Activated CD8-positive, alpha-beta T cell treated with anti-CD3 and anti-CD28 coated beads for 36 hours (primary cell): ENCODE measurements around the gene KRTAP5-9. TPM values are rescaled to one million over a fixed set of nuclear protein-coding genes. Genes with fewer than 3 reads are reported as not detected.

Experiments
- ATAC-seq: fragments of 200-7000 bp; cut with Tn5 transposase; one replicate; pipeline ENCODE4 v1.10.0; 2021; ENCODE audit warnings: mild to moderate bottlenecking, moderate library complexity
- CTCF ChIA-PET: fragments of 350-600 bp; sonication (Branson Sonifier 250); formaldehyde crosslinking; loops from one replicate; lab custom pipeline; 2021; ENCODE audit warnings: antibody characterized with exemption; lab: Charles Lee
- POLR2A ChIA-PET: fragments of 350-600 bp; sonication (Branson Sonifier 250); formaldehyde crosslinking; loops from one replicate; lab custom pipeline; 2021; ENCODE audit warnings: antibody characterized with exemption; lab: Charles Lee
- DNase-seq: peaks from one replicate; pipeline ENCODE4 v3.0.0-alpha.2; 2020
- H3K27ac Mint-ChIP-seq: one replicate; pipeline ENCODE4 v1.8.0; 2021; ENCODE audit warnings: mild to moderate bottlenecking, mixed read lengths
- H3K27me3 Mint-ChIP-seq: one replicate; pipeline ENCODE4 v1.8.0; 2021; ENCODE audit warnings: mixed read lengths
- H3K36me3 Mint-ChIP-seq: one replicate; pipeline ENCODE4 v1.8.0; 2021; ENCODE audit warnings: low read depth, mixed read lengths
- H3K4me1 Mint-ChIP-seq: one replicate; pipeline ENCODE4 v1.8.0; 2021; ENCODE audit warnings: low read depth, mixed read lengths
- H3K4me3 Mint-ChIP-seq: one replicate; pipeline ENCODE4 v1.8.0; 2021; ENCODE audit warnings: mild to moderate bottlenecking, moderate library complexity, mixed read lengths
- H3K9me3 Mint-ChIP-seq: one replicate; pipeline ENCODE4 v1.8.0; 2021; ENCODE audit warnings: mixed read lengths
- intact Hi-C: fragments of 100-400 bp; cut with micrococcal nuclease; formaldehyde crosslinking; loops from one replicate; pipeline ENCODE4 v1.10.0; 2022
- total RNA-seq, 2 experiments: library from RNA; stranded (reverse); gene quantifications; one replicate each; pipeline ENCODE4 v1.2.3, GENCODE V29; 2021
- TF ChIP-seq, protein P1 (sequence below): fragments of 200-600 bp; IDR thresholded peaks from one replicate; pipeline ENCODE4 v1.8.0; 2022; ENCODE audit warnings: antibody characterized with exemption, mild to moderate bottlenecking

The KRTAP5-9 gene
- total RNA-seq, 2 experiments from 2014 or later: not detected

DNA sequence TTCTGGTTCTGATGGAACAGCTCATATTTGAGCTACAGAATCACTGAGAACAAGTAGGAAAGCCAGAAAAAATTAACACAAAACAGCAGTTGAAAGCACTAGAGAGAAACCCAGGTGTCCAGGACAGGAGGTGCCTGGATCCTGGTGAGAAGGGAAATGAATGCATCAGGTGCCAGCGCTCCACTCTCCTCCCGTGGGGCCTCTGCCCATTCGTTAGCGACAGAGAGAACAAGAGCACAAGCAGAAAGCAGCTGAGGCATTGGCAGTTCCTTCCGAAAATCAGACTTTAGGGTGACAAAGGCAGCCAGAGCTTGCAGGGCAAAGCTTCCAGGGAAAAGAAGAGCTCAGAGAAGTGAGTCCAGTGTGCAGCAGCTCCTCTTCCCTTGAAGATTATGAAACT is 41.1 kb upstream of the KRTAP5-9 start:
- Mint-ChIP-seq H3K27me3 (no peaks in the 10 kb centered on the region), H3K9me3 (peaks cover 43% of the 10 kb centered on the region), H3K36me3 (peaks cover 33% of the 10 kb centered on the region), H3K4me1 (no peaks in the 10 kb centered on the region), H3K4me3 (no peak overlapping the region), H3K27ac (no peak overlapping the region)
- ATAC-seq (no peak), DNase-seq (no peak)
- TF ChIP-seq, protein P1, sequence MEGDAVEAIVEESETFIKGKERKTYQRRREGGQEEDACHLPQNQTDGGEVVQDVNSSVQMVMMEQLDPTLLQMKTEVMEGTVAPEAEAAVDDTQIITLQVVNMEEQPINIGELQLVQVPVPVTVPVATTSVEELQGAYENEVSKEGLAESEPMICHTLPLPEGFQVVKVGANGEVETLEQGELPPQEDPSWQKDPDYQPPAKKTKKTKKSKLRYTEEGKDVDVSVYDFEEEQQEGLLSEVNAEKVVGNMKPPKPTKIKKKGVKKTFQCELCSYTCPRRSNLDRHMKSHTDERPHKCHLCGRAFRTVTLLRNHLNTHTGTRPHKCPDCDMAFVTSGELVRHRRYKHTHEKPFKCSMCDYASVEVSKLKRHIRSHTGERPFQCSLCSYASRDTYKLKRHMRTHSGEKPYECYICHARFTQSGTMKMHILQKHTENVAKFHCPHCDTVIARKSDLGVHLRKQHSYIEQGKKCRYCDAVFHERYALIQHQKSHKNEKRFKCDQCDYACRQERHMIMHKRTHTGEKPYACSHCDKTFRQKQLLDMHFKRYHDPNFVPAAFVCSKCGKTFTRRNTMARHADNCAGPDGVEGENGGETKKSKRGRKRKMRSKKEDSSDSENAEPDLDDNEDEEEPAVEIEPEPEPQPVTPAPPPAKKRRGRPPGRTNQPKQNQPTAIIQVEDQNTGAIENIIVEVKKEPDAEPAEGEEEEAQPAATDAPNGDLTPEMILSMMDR: no peak
- intact Hi-C loops: no loop called here
- ChIA-PET POLR2A (no interaction called here), CTCF (no interaction called here)

DNA sequence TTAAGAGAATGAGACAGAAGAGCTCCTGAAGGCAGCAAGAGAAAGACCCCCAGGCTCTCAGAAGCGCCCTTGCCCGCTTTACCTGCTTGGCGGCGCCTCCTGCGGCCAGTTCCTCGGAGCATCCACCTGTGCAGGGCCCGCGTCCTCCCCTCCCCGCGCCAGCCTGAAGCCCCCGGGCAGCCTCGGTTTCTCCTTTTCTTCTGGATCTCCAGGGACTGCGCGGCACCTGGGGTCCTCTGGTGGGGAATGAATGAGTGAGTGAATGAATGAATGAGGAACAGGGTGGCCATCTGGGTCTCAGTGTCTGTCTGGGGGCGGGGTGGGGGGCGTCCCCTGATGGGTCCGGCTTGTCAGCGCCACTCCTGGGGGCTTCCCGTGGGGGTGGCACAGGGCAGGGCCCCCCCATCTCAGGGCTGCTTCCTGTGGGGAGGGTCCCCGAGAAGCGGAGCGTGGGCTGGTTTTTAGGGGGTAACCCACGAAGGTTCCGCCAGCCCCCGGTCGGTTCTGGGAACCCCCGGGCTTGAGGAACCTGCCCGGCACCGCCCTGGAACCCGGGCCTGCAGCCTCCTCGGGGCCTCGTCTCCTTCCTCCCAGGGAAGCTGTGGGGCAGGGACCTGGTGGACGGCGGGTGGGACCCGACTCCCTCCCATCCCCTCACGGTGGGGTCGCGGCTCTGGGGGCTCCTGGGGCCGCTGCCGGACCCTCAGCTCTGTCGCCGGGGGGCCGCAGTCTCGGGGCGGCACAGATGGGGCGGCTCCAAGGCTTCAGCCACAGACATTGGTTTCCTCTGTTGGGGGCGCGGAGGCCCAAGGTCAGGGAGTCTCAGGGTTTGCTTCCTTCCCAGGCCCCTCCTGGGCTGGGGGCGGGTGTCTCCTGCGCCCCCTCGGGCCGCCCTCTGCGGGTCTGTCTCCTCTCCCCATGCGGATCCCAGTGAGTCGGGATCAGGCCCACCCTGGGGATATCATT is 29.4 kb upstream of the KRTAP5-9 start:
- POLR2A ChIA-PET: no interaction called here
- no peak for ATAC-seq
- Mint-ChIP-seq H3K9me3 (peaks cover 5% of the 10 kb centered on the region), H3K4me3 (no peak overlapping the region), H3K4me1 (no peaks in the 10 kb centered on the region), H3K27ac (no peak overlapping the region), H3K27me3 (no peaks in the 10 kb centered on the region), H3K36me3 (no peaks in the 10 kb centered on the region)
- CTCF ChIA-PET: no interaction called here
- no peak for DNase-seq
- intact Hi-C loops: no loop called here
- TF ChIP-seq, protein P1: no peak

DNA sequence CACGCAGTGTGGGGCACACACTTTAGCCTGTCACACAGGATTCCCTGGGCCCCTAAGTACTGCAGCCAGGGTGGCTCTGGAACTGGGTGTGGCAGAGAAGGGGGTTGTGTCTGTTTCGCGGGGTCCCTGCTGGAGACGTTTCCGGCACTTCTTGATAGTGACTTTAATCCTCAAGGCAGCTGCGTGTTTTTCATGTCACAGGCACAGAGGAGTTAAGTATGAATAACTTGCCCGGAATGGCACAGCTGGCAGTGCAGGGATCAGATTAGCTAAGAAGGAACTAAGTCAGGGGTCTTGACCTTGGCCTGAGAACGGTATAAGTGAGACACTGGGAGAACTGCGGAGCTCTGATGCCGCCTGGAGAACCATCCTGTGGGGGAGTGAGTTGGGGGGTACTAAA is 28.7 kb upstream of the KRTAP5-9 start:
- intact Hi-C loops: no loop called here
- no peaks in the 10 kb centered on the region for H3K27me3 Mint-ChIP-seq
- DNase-seq: no peak
- TF ChIP-seq, protein P1: no peak
- no peaks in the 10 kb centered on the region for H3K4me1 Mint-ChIP-seq
- peaks cover 5% of the 10 kb centered on the region for H3K9me3 Mint-ChIP-seq
- H3K27ac Mint-ChIP-seq: no peak overlapping the region
- POLR2A ChIA-PET: no interaction called here
- CTCF ChIA-PET: no interaction called here
- H3K4me3 Mint-ChIP-seq: no peak overlapping the region
- no peaks in the 10 kb centered on the region for H3K36me3 Mint-ChIP-seq
- no peak for ATAC-seq

DNA sequence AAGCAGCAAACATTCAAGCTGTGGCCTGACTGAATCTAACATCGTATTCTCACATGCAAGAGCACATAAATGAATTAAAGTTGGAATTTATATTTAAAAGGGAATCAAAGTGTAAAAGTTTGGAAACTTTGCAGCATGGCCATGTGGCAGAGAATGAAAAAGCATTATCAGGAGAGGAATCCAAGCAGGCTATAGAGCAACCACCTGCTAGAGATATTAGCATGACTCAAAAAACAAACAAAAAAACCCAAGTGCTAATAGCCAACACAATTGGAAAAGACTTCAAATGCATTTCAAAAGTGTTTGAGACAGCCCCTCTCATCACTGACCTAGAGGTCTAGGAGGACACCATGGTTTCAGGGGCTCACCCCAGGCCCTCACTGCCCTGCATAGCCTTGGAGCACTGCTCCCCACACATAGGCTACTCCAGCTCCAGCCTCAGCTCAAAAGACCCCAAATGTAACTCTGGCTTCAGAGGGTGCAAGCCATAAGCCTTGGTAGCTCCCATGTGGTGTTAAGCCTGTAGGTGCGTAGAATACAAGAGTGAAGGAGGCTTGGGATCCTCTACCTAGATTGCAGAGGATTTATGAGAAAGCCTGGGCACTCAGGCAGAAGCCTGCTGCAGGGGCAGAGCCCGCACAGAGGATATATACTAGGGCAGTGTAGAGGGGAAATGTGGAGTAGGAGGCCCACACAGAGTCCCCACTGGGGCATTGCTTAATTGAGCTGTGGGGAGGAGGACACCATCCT is 22.9 kb upstream of the KRTAP5-9 start:
- H3K4me1 Mint-ChIP-seq: no peaks in the 10 kb centered on the region
- POLR2A ChIA-PET: no interaction called here
- CTCF ChIA-PET: no interaction called here

More for the DNA sequence above, 22.9 kb upstream of the KRTAP5-9 start:
- DNase-seq (no peak), ATAC-seq (no peak)
- Mint-ChIP-seq H3K36me3 (no peaks in the 10 kb centered on the region), H3K27me3 (peaks cover 14% of the 10 kb centered on the region), H3K27ac (no peak overlapping the region), H3K9me3 (peaks cover 5% of the 10 kb centered on the region), H3K4me3 (no peak overlapping the region)
- TF ChIP-seq, protein P1: no peak
- intact Hi-C loops: no loop called here
